ENCODE measurements around the gene SEC14L2.
"Not testable (repeated sequence)": the region's sequence is repeated elsewhere in the genome, so short reads cannot be mapped to it uniquely, and the experiment has no call there.

The SEC14L2 gene

GRCh38 chr22:30452861-30453260 lies 56.0 kb downstream of the SEC14L2 start:
- no peak for TF ChIP-seq CTCF (IDR thresholded peaks at IDR 0.05; ENCODE audit: low read length, missing control alignments)
- no peak for DNase-seq (ENCODE audit: low read depth)
- no peak overlapping the region for H3K4me3 ChIP-seq (replicated peaks; ENCODE audit: low read depth, low read length)

- H3K4me3 ChIP-seq (replicated peaks; ENCODE audit: low read depth, low read length): no peak overlapping the region
- peak; percentile 35 for DNase-seq (ENCODE audit: low read depth)
- no peak for TF ChIP-seq CTCF (IDR thresholded peaks at IDR 0.05; ENCODE audit: low read length, missing control alignments)
Observed at GRCh38 chr22:30453731-30454510, 57.1 kb downstream of the SEC14L2 start.

- no peak for DNase-seq (ENCODE audit: low read depth)
- no peak overlapping the region for H3K4me3 ChIP-seq (replicated peaks; ENCODE audit: low read depth, low read length)
- no peak for TF ChIP-seq CTCF (IDR thresholded peaks at IDR 0.05; ENCODE audit: low read length, missing control alignments)
Observed at GRCh38 chr22:30455075-30455840, 58.4 kb downstream of the SEC14L2 start.

GRCh38 chr22:30457981-30458380 lies 61.2 kb downstream of the SEC14L2 start:
- DNase-seq (ENCODE audit: low read depth): no peak
- H3K4me3 ChIP-seq (replicated peaks; ENCODE audit: low read depth, low read length): no peak overlapping the region
- no peak for TF ChIP-seq CTCF (IDR thresholded peaks at IDR 0.05; ENCODE audit: low read length, missing control alignments)

- DNase-seq (ENCODE audit: low read depth): peak; percentile 42
- no peak overlapping the region for H3K4me3 ChIP-seq (replicated peaks; ENCODE audit: low read depth, low read length)
- TF ChIP-seq CTCF (IDR thresholded peaks at IDR 0.05; ENCODE audit: low read length, missing control alignments): no peak
Observed at GRCh38 chr22:30459181-30460052, 62.6 kb downstream of the SEC14L2 start.

- no peak overlapping the region for H3K4me3 ChIP-seq (replicated peaks; ENCODE audit: low read depth, low read length)
- TF ChIP-seq CTCF (IDR thresholded peaks at IDR 0.05; ENCODE audit: low read length, missing control alignments): no peak
- no peak for DNase-seq (ENCODE audit: low read depth)
Observed at GRCh38 chr22:30460147-30460546, 63.3 kb downstream of the SEC14L2 start.

GRCh38 chr22:30460555-30460954 lies 63.7 kb downstream of the SEC14L2 start:
- not testable (repeated sequence) for H3K4me3 ChIP-seq (replicated peaks; ENCODE audit: low read depth, low read length); DNase-seq (ENCODE audit: low read depth)

Measured in fibroblast of pulmonary artery (primary cell).